ENCODE data around the gene LPCAT1. TPM values are rescaled to one million over a fixed set of nuclear protein-coding genes. Genes with fewer than 3 reads are reported as not detected.

LPCAT1 gene
- total and polyA plus RNA-seq, 3 donors from 2014 or later = 21.1 to 27.1 (median 23.9) TPM

DNA sequence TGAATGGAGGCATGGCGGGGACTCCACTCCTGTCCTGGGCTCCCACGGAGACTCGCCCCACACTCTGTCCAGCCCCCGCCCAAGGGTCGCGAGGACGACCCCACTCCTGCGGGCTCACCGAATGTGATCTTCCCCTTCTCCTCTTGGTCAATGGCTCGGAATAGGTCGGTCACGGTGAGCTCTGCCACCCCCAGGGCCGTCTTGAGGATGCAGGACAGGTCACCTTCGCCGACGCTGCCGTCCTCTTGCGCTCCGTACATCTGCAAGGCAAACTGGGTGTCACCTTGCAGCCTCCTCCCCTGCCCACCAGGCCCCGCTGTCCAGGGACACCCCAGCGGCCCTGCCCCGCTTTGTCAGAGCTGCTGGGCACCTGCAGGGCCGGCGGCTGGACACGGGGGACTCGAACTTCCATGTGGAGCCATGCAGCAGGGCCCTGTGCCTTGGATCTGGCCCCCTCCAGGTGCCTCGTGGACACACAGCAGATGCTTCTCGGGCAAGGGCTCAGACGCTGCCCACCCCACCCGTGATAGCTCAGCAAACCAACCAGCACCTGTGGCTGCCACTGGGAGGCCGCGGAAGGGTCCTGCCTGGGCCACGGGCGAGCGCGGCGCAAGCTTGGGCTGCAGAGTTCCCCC is 57.0 kb downstream of the LPCAT1 start:
- H3K4me1 ChIP-seq = no peaks in the 10 kb centered on the region

DNA sequence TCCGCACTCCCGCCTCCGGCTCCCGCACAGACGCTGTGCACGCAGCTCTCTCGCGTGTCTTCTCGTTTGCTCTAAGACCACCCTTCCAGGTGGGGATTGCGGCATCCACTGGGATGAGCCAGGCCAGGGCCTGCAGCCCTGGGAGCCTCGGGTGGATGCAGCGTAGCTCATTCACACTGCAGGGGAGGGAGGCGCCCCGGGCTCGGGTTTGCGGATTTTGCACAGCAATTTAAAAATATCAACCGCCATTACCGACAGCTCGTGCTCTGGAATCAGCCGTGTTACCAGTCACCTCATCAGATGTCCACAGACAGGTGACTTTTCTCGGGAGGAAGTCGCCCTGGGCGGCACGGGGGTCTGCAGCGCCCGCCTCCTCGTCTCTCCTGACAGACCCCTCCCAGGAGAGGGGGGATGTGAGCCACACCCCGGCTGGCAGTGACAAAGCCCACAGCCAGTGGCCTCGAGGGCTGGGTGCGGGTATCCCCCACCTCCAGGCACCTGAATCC is 57.7 kb downstream of the LPCAT1 start:
- WGBS, 2 donors = 85 to 92% methylated on average over 19 to 30 of the region's 30 CpGs
- TF ChIP-seq, protein P1, sequence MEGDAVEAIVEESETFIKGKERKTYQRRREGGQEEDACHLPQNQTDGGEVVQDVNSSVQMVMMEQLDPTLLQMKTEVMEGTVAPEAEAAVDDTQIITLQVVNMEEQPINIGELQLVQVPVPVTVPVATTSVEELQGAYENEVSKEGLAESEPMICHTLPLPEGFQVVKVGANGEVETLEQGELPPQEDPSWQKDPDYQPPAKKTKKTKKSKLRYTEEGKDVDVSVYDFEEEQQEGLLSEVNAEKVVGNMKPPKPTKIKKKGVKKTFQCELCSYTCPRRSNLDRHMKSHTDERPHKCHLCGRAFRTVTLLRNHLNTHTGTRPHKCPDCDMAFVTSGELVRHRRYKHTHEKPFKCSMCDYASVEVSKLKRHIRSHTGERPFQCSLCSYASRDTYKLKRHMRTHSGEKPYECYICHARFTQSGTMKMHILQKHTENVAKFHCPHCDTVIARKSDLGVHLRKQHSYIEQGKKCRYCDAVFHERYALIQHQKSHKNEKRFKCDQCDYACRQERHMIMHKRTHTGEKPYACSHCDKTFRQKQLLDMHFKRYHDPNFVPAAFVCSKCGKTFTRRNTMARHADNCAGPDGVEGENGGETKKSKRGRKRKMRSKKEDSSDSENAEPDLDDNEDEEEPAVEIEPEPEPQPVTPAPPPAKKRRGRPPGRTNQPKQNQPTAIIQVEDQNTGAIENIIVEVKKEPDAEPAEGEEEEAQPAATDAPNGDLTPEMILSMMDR (IDR thresholded peaks at IDR 0.05) = no peak
- no peak for TF ChIP-seq POLR2A (IDR thresholded peaks at IDR 0.05)
- H3K4me3 ChIP-seq = no peak overlapping the region
- no peaks in the 10 kb centered on the region for H3K27me3 ChIP-seq
- H3K36me3 ChIP-seq (ENCODE audit: low read depth, missing control alignments) = no peaks in the 10 kb centered on the region
- H3K4me1 ChIP-seq = no peaks in the 10 kb centered on the region
- intact Hi-C loops (cut with DNase I; ENCODE audit: low total_unique reads) = no loop called here
- H3K27ac ChIP-seq = no peak overlapping the region
- no peak for DNase-seq
- no peaks in the 10 kb centered on the region for H3K9me3 ChIP-seq

More for the DNA sequence above, 57.0 kb downstream of the LPCAT1 start:
- no peak for DNase-seq
- H3K36me3 ChIP-seq (ENCODE audit: low read depth, missing control alignments) = no peaks in the 10 kb centered on the region
- no peak overlapping the region for H3K4me3 ChIP-seq
- H3K27me3 ChIP-seq = no peaks in the 10 kb centered on the region
- H3K9me3 ChIP-seq = no peaks in the 10 kb centered on the region
- TF ChIP-seq, protein P1 (IDR thresholded peaks at IDR 0.05) = no peak
- TF ChIP-seq POLR2A (IDR thresholded peaks at IDR 0.05) = no peak
- H3K27ac ChIP-seq = no peak overlapping the region
- intact Hi-C loops (cut with DNase I; ENCODE audit: low total_unique reads) = no loop called here
- WGBS, 2 donors = 73 to 78% methylated on average over 13 to 32 of the region's 37 CpGs

DNA sequence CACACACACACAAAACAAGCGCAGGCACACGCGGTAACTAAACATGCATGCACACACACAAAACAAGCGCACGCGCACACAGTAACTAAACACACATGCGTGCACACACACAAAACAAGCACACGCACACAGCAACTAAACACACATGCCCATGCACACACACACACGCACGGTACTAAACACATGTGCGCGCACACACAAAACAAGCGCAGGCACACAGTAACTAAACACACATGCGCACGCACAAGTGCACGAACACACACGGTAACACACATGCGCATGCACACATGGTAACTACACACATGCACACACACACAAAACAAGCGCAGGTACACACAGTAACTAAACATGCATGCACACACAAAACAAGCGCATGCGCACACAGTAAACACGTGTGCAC is 58.6 kb downstream of the LPCAT1 start:
- WGBS, 2 donors = 84 to 90% methylated on average over 22 of the region's 22 CpGs
- TF ChIP-seq, protein P1 (IDR thresholded peaks at IDR 0.05) = no peak
- TF ChIP-seq POLR2A (IDR thresholded peaks at IDR 0.05) = no peak
- H3K36me3 ChIP-seq (ENCODE audit: low read depth, missing control alignments) = no peaks in the 10 kb centered on the region

DNA sequence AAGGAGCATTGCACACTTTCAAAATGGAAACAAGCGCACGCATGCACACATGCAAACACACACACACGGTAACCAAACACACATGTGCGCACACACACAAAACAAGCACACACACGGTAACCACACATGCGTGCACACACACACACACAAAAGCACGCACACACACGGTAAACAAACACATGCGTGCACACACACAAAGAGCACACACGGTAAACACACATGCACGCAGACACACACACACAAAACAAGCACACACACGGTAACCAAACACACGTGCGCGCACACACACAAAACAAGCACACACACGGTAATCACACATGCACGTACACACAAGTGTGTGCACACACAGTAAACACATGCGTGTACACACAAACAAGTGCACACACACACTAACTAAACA is 59.2 kb downstream of the LPCAT1 start:
- Histone ChIP-seq H3K4me3 (no peak overlapping the region), H3K4me1 (no peaks in the 10 kb centered on the region), H3K27ac (no peak overlapping the region), H3K9me3 (no peaks in the 10 kb centered on the region), H3K27me3 (no peaks in the 10 kb centered on the region), H3K36me3 (ENCODE audit: low read depth, missing control alignments) (no peaks in the 10 kb centered on the region)
- no peak for DNase-seq
- WGBS, 2 donors = 64 to 88% methylated on average over 18 of the region's 18 CpGs
- intact Hi-C loops (cut with DNase I; ENCODE audit: low total_unique reads) = no loop called here
- no peak for TF ChIP-seq POLR2A (IDR thresholded peaks at IDR 0.05)
- TF ChIP-seq, protein P1 (IDR thresholded peaks at IDR 0.05) = no peak

More for the DNA sequence above, 58.6 kb downstream of the LPCAT1 start:
- DNase-seq = no peak
- Histone ChIP-seq H3K4me3 (no peak overlapping the region), H3K27ac (no peak overlapping the region), H3K27me3 (no peaks in the 10 kb centered on the region), H3K4me1 (no peaks in the 10 kb centered on the region), H3K9me3 (no peaks in the 10 kb centered on the region)
- intact Hi-C loops (cut with DNase I; ENCODE audit: low total_unique reads) = no loop called here

DNA sequence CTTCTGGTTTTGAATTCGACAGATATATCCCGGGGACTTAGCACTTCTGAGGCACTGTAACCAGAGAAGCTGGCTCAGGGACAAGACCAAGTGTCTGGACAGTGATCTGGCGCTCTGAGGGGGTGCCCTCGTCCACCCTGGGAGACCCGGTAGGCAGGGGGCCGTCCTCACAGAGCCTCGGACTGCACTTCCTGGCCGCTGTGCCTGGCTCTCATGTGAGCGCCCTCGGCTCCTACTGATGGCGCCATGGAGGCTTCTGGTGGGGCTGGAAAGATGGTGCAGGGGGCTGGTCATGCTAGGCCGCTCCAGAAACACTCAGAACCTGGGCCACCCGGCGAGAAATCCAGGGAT is 59.7 kb downstream of the LPCAT1 start:
- Histone ChIP-seq H3K9me3 (no peaks in the 10 kb centered on the region), H3K27me3 (no peaks in the 10 kb centered on the region), H3K27ac (no peak overlapping the region), H3K4me3 (no peak overlapping the region), H3K4me1 (no peaks in the 10 kb centered on the region), H3K36me3 (ENCODE audit: low read depth, missing control alignments) (no peaks in the 10 kb centered on the region)
- 38 to 63% methylated on average over 6 to 14 of the region's 14 CpGs for WGBS, 2 donors
- DNase-seq = no peak
- no peak for TF ChIP-seq POLR2A (IDR thresholded peaks at IDR 0.05)
- TF ChIP-seq, protein P1 (IDR thresholded peaks at IDR 0.05) = no peak
- intact Hi-C loops (cut with DNase I; ENCODE audit: low total_unique reads) = no loop called here

All from testis (tissue), 3 donors.